ENCODE results near the gene METTL25B.
"Not testable (repeated sequence)": the region's sequence is repeated elsewhere in the genome, so short reads cannot be mapped to it uniquely, and the experiment has no call there.

METTL25B gene

DNA sequence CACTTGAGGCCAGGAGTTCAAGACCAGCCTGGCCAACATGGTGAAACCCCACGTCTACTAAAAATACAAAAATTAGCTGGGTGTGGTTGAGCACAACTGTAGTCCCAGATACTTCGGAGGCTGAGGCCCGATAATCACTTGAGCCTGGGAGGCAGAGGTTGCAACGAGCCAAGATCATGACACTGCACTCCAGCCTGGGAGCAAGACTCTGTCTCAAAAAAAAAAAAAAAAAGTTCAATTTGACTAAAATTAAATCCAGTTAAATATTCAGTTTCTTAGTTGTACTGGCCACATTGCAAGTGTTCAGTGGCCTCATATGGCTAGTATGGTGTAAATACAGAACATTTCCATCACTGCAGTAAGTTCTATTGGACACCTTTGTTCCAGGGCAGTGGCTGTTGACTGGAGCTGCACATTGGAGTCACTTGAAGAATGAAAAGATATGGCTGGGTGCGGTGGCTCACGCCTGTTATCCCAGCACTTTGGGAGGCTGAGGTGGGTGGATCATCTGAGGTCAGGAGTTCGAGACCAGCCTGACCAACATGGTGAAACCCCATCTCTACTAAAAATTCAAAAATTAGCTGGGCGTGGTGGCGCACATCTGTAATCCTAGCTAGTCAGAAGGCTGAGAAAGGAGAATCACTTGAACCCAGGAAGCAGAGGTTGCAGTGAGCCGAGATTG lies 29.4 kb downstream of the METTL25B start:
- H3K27ac ChIP-seq (ENCODE audit: insufficient read depth, low read depth, low read length, poor library complexity, severe bottlenecking); H3K4me3 ChIP-seq (ENCODE audit: insufficient read depth, low read depth, low read length); H3K36me3 ChIP-seq (ENCODE audit: control insufficient read depth, insufficient read depth, low read length); H3K27me3 ChIP-seq (ENCODE audit: control insufficient read depth, insufficient read depth, low read length, poor library complexity, severe bottlenecking); H3K9me3 ChIP-seq (ENCODE audit: control insufficient read depth, low read length): not testable (repeated sequence)
- 94% methylated on average over 10 of the region's 10 CpGs for WGBS, 2 experiments
- H3K4me1 ChIP-seq (ENCODE audit: control insufficient read depth, insufficient read depth, low read length), result peaks cover 12% of the 10 kb centered on the region

GRCh38 chr1:156760092-156760795 lies 32.0 kb downstream of the METTL25B start:
- H3K9me3 ChIP-seq (ENCODE audit: control insufficient read depth, low read length), result no peaks in the 10 kb centered on the region
- H3K4me1 ChIP-seq (ENCODE audit: control insufficient read depth, insufficient read depth, low read length), result peaks cover 9% of the 10 kb centered on the region
- H3K4me3 ChIP-seq (ENCODE audit: insufficient read depth, low read depth, low read length), result no peak overlapping the region
- no peaks in the 10 kb centered on the region for H3K27me3 ChIP-seq (ENCODE audit: control insufficient read depth, insufficient read depth, low read length, poor library complexity, severe bottlenecking)
- WGBS, 2 experiments, result 44 to 57% methylated on average over 5 to 6 of the region's 6 CpGs
- H3K36me3 ChIP-seq (ENCODE audit: control insufficient read depth, insufficient read depth, low read length), result no peaks in the 10 kb centered on the region
- H3K27ac ChIP-seq (ENCODE audit: insufficient read depth, low read depth, low read length, poor library complexity, severe bottlenecking), result no peak overlapping the region

GRCh38 chr1:156760796-156761104 lies 32.5 kb downstream of the METTL25B start:
- Histone ChIP-seq H3K27ac (ENCODE audit: insufficient read depth, low read depth, low read length, poor library complexity, severe bottlenecking) (no peak overlapping the region), H3K9me3 (ENCODE audit: control insufficient read depth, low read length) (no peaks in the 10 kb centered on the region), H3K4me3 (ENCODE audit: insufficient read depth, low read depth, low read length) (no peak overlapping the region), H3K27me3 (ENCODE audit: control insufficient read depth, insufficient read depth, low read length, poor library complexity, severe bottlenecking) (no peaks in the 10 kb centered on the region), H3K36me3 (ENCODE audit: control insufficient read depth, insufficient read depth, low read length) (no peaks in the 10 kb centered on the region), H3K4me1 (ENCODE audit: control insufficient read depth, insufficient read depth, low read length) (peaks cover 9% of the 10 kb centered on the region)
- WGBS, 2 experiments, result 93 to 96% methylated on average over 4 of the region's 4 CpGs

GRCh38 chr1:156765136-156765535 lies 36.9 kb downstream of the METTL25B start:
- not testable (repeated sequence) for H3K27ac ChIP-seq (ENCODE audit: insufficient read depth, low read depth, low read length, poor library complexity, severe bottlenecking); H3K4me3 ChIP-seq (ENCODE audit: insufficient read depth, low read depth, low read length); H3K27me3 ChIP-seq (ENCODE audit: control insufficient read depth, insufficient read depth, low read length, poor library complexity, severe bottlenecking); H3K9me3 ChIP-seq (ENCODE audit: control insufficient read depth, low read length); H3K36me3 ChIP-seq (ENCODE audit: control insufficient read depth, insufficient read depth, low read length)
- WGBS, 2 experiments, result 95% methylated on average over 15 of the region's 15 CpGs
- peaks cover 15% of the 10 kb centered on the region for H3K4me1 ChIP-seq (ENCODE audit: control insufficient read depth, insufficient read depth, low read length)

DNA sequence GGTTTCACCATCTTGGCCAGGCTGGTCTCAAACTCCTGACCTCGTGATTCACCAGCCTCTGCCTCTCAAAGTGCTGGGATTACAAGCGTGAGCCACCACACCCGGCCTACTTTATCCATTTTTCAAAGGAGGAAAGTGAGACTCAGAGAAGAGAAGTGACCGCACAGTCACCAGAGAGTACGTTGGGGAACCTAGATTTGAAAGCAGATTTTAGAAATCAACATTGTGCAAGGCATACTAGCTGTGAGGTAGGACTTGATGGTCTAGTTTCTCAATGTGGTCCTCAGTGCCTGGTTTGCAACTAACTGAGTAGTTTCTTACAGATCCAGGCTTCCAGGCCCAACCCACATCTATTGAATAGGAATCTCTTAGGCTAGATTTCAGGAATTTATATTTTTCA lies 37.4 kb downstream of the METTL25B start:
- WGBS, 2 experiments, result 94 to 96% methylated on average over 5 of the region's 5 CpGs
- no peak overlapping the region for H3K4me3 ChIP-seq (ENCODE audit: insufficient read depth, low read depth, low read length)
- no peak overlapping the region for H3K27ac ChIP-seq (ENCODE audit: insufficient read depth, low read depth, low read length, poor library complexity, severe bottlenecking)
- H3K27me3 ChIP-seq (ENCODE audit: control insufficient read depth, insufficient read depth, low read length, poor library complexity, severe bottlenecking), result no peaks in the 10 kb centered on the region
- no peaks in the 10 kb centered on the region for H3K9me3 ChIP-seq (ENCODE audit: control insufficient read depth, low read length)
- peaks cover under 1% of the 10 kb centered on the region for H3K36me3 ChIP-seq (ENCODE audit: control insufficient read depth, insufficient read depth, low read length)
- peaks cover 10% of the 10 kb centered on the region for H3K4me1 ChIP-seq (ENCODE audit: control insufficient read depth, insufficient read depth, low read length)

DNA sequence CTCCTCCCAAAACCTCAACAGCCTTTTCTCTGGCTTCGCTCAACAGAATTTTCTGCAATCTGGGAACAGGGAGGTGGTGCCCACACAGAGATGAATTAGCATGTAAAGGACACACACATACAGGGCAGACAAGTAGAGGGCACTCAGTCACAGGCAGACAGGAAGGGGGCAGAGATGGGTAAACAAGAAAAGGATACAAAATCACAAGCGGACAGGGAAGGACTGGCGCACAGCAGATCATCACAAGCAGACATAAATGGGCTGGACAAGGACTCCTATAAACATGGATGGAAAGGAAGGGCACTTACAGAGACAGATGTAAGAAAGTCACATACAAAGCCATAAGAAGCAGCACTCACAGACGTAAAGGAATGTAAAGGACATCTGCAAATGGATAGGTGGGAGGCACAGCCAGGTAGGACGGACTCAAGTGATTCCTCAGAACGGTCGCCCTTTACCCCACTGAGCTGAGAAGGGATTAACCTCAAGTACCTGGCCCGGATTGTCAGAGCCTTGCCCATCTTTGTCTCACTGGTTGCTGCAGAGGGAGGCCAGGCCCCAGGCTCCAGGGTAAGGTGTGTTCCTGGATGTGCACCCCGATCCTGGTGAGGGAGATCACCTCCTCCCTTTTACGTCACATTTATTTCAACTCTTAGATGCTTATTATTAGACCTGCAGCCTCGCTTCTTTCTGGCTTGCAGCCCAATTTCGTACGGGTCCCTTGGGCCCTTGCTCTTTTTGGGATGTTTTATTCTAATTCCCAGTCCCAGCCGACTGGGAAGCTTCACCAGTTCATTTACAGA lies 38.2 kb downstream of the METTL25B start:
- Histone ChIP-seq H3K4me1 (ENCODE audit: control insufficient read depth, insufficient read depth, low read length) (peaks cover 9% of the 10 kb centered on the region), H3K4me3 (ENCODE audit: insufficient read depth, low read depth, low read length) (peak overlapping the region; percentile 60), H3K36me3 (ENCODE audit: control insufficient read depth, insufficient read depth, low read length) (peaks cover 9% of the 10 kb centered on the region), H3K27me3 (ENCODE audit: control insufficient read depth, insufficient read depth, low read length, poor library complexity, severe bottlenecking) (no peaks in the 10 kb centered on the region), H3K27ac (ENCODE audit: insufficient read depth, low read depth, low read length, poor library complexity, severe bottlenecking) (no peak overlapping the region), H3K9me3 (ENCODE audit: control insufficient read depth, low read length) (no peaks in the 10 kb centered on the region)
- 56 to 59% methylated on average over 14 of the region's 14 CpGs for WGBS, 2 experiments

- H3K9me3 ChIP-seq (ENCODE audit: control insufficient read depth, low read length), result no peaks in the 10 kb centered on the region
- peak within 1 kb of the TSS; percentile 60 for H3K4me3 ChIP-seq (ENCODE audit: insufficient read depth, low read depth, low read length)
- no peaks in the 10 kb centered on the region for H3K27me3 ChIP-seq (ENCODE audit: control insufficient read depth, insufficient read depth, low read length, poor library complexity, severe bottlenecking)
- H3K36me3 ChIP-seq (ENCODE audit: control insufficient read depth, insufficient read depth, low read length), result peaks cover 9% of the 10 kb centered on the region
- H3K4me1 ChIP-seq (ENCODE audit: control insufficient read depth, insufficient read depth, low read length), result peaks cover 9% of the 10 kb centered on the region
- WGBS, 2 experiments, result 0 to 1% methylated on average over 50 of the region's 50 CpGs
- H3K27ac ChIP-seq (ENCODE audit: insufficient read depth, low read depth, low read length, poor library complexity, severe bottlenecking), result peak within 1 kb of the TSS; percentile 45
Measured at GRCh38 chr1:156767101-156767878, 39.0 kb downstream of the METTL25B start, which contains the start of gene PRCC. PRCC (plus strand) TSS chr1:156767535; CDS start chr1:156767772, 237 bp downstream.

DNA sequence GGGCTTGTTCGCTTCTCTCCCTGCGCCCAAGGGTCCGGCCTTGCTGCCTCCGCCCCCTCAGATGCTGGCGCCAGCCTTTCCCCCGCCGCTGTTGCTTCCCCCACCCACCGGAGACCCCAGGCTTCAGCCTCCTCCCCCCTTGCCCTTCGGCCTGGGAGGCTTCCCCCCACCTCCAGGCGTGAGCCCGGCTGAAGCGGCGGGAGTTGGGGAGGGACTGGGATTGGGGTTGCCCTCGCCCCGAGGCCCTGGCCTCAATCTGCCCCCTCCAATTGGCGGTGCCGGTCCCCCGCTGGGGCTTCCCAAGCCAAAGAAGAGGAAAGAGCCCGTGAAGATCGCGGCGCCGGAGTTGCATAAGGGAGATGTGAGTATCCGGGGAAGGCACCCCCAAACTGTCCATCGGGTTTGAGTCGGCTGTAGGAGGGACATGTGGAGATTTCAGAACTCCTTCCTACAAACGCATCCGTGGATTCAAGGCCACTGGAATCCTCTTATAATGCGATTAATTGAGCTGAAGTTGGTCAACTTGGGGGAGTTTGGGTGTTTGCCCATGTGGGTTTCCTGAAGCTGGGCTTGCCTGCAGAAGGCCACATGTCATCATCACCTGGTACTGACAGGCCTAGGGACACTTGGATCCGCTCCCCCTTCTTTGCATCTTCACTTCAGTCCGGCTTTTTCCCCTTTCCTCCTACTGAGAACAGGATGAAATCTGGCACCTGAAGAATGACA lies 39.8 kb downstream of the METTL25B start:
- peaks cover 9% of the 10 kb centered on the region for H3K4me1 ChIP-seq (ENCODE audit: control insufficient read depth, insufficient read depth, low read length)
- 1 to 2% methylated on average over 29 to 31 of the region's 31 CpGs for WGBS, 2 experiments
- H3K36me3 ChIP-seq (ENCODE audit: control insufficient read depth, insufficient read depth, low read length), result peaks cover 9% of the 10 kb centered on the region
- H3K27me3 ChIP-seq (ENCODE audit: control insufficient read depth, insufficient read depth, low read length, poor library complexity, severe bottlenecking), result no peaks in the 10 kb centered on the region
- H3K27ac ChIP-seq (ENCODE audit: insufficient read depth, low read depth, low read length, poor library complexity, severe bottlenecking), result peak overlapping the region; percentile 45
- H3K9me3 ChIP-seq (ENCODE audit: control insufficient read depth, low read length), result no peaks in the 10 kb centered on the region
- H3K4me3 ChIP-seq (ENCODE audit: insufficient read depth, low read depth, low read length), result peak overlapping the region; percentile 60

DNA sequence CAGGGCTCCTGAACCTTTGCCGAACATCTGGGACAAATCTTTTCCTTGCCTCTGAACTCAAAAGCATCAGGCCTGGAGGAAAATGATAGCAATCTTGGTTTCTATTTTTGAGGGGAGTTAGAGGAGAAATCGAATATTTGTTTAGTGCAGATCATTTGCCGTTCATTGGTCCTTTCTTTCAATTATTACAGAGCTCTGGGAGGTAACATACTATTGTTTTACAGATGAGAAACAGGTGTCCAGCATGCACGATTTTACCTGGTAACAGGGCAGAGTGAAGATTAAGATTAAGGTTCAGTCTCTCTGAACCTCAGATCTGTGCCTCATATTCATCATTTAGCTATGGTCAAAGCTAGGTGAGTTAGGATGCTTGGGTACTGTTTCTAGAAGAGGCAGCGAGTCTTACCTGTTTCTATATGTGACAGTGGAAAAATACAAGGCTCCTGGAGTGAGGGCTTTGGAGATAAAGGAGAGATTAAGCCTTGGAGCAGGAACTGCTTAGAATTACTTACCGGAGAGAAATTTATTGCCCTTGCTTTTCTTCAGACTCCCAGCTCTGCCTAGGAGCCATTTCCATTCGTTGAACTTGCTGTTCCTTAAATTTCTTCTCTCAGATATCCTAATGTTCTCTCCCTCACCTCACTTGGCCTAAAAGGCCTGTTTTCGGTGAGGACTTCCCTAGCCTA lies 40.5 kb downstream of the METTL25B start:
- Histone ChIP-seq H3K36me3 (ENCODE audit: control insufficient read depth, insufficient read depth, low read length) (peaks cover 9% of the 10 kb centered on the region), H3K4me1 (ENCODE audit: control insufficient read depth, insufficient read depth, low read length) (peaks cover 9% of the 10 kb centered on the region), H3K27ac (ENCODE audit: insufficient read depth, low read depth, low read length, poor library complexity, severe bottlenecking) (no peak overlapping the region), H3K4me3 (ENCODE audit: insufficient read depth, low read depth, low read length) (peak overlapping the region; percentile 60), H3K27me3 (ENCODE audit: control insufficient read depth, insufficient read depth, low read length, poor library complexity, severe bottlenecking) (no peaks in the 10 kb centered on the region), H3K9me3 (ENCODE audit: control insufficient read depth, low read length) (no peaks in the 10 kb centered on the region)
- 51 to 52% methylated on average over 8 of the region's 8 CpGs for WGBS, 2 experiments

Measured in ectodermal cell (in vitro differentiated cells).